Fibroblast of lung (primary cell): ENCODE results near the gene SIPA1L3.

Experiments used
- EZH2 ChIP-seq: IDR thresholded peaks from 2 replicates; pipeline ENCODE4 v1.5.1; 2012; ENCODE audit warnings: low read length, control low read depth, mild to moderate bottlenecking; ENCODE audit errors: missing control alignments
- TF ChIP-seq, protein P1 (sequence below), 2 donors: IDR thresholded peaks in 1 of 2; conservative IDR thresholded peaks in 1 of 2; 1 replicate in 1 of 2; 2 replicates in 1 of 2; pipeline ENCODE4 v1.5.1; 2011 to 2012; ENCODE audit warnings: low read length in 2 of 2, control low read depth in 1 of 2, inconsistent platforms in 1 of 2, low read depth in 1 of 2, mild to moderate bottlenecking in 1 of 2

GRCh38 chr19:38145623-38146022 is 238.6 kb downstream of the SIPA1L3 start:
- TF ChIP-seq EZH2 = no peak
- TF ChIP-seq, protein P1, sequence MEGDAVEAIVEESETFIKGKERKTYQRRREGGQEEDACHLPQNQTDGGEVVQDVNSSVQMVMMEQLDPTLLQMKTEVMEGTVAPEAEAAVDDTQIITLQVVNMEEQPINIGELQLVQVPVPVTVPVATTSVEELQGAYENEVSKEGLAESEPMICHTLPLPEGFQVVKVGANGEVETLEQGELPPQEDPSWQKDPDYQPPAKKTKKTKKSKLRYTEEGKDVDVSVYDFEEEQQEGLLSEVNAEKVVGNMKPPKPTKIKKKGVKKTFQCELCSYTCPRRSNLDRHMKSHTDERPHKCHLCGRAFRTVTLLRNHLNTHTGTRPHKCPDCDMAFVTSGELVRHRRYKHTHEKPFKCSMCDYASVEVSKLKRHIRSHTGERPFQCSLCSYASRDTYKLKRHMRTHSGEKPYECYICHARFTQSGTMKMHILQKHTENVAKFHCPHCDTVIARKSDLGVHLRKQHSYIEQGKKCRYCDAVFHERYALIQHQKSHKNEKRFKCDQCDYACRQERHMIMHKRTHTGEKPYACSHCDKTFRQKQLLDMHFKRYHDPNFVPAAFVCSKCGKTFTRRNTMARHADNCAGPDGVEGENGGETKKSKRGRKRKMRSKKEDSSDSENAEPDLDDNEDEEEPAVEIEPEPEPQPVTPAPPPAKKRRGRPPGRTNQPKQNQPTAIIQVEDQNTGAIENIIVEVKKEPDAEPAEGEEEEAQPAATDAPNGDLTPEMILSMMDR (conservative IDR thresholded peaks at IDR 0.05 in 1 of 2, IDR thresholded peaks at IDR 0.05 in 1 of 2; ENCODE audit: low read depth in 1 of 2, low read length in 2 of 2) = no peak
